Activated T-cell treated with anti-CD3 and anti-CD28 coated beads, Interleukin-2, amount 50 U/mL, for 72 hours (primary cell): ENCODE measurements around the gene CCT3. TPM values are rescaled to one million over a fixed set of nuclear protein-coding genes. Genes with fewer than 3 reads are reported as not detected.

Experiments used
- ATAC-seq, 2 donors: fragments of 150-1000 bp; cut with Tn5 transposase; replicated peaks in 1 of 2; 2 replicates each; pipeline ENCODE4 v1.10.0; 2021; ENCODE audit warnings: moderate library complexity in 2 of 2, mild to moderate bottlenecking in 1 of 2
- DNase-seq, 2 donors: peaks; one replicate each; pipeline ENCODE4 v3.0.0; 2021 to 2022; ENCODE audit warnings: mixed read lengths in 1 of 2
- H3K27ac Mint-ChIP-seq: one replicate; pipeline ENCODE4 v1.8.0; 2022; ENCODE audit warnings: mild to moderate bottlenecking, moderate library complexity, mixed read lengths
- H3K27me3 Mint-ChIP-seq: one replicate; pipeline ENCODE4 v1.8.0; 2022; ENCODE audit warnings: low read depth, mixed read lengths
- H3K36me3 Mint-ChIP-seq, 2 donors: one replicate each; pipeline ENCODE4 v1.8.0; 2022; ENCODE audit warnings: mixed read lengths in 2 of 2, mild to moderate bottlenecking in 1 of 2; ENCODE audit not compliant: insufficient read depth in 2 of 2
- H3K4me1 Mint-ChIP-seq: one replicate; pipeline ENCODE4 v1.8.0; 2022; ENCODE audit warnings: low read depth, mixed read lengths
- H3K4me3 Mint-ChIP-seq, 2 donors: one replicate each; pipeline ENCODE4 v1.8.0; 2022; ENCODE audit warnings: mild to moderate bottlenecking in 2 of 2, mixed read lengths in 2 of 2, moderate library complexity in 2 of 2
- H3K9me3 Mint-ChIP-seq, 2 donors: one replicate each; pipeline ENCODE4 v1.8.0; 2022; ENCODE audit warnings: mixed read lengths in 2 of 2
- total RNA-seq, 2 donors: library from RNA; stranded (reverse); gene quantifications; one replicate each; pipeline ENCODE4 v1.2.3, GENCODE V29; 2022

The CCT3 gene
- total RNA-seq, 2 donors from 2014 or later = 183 to 221 TPM

DNA sequence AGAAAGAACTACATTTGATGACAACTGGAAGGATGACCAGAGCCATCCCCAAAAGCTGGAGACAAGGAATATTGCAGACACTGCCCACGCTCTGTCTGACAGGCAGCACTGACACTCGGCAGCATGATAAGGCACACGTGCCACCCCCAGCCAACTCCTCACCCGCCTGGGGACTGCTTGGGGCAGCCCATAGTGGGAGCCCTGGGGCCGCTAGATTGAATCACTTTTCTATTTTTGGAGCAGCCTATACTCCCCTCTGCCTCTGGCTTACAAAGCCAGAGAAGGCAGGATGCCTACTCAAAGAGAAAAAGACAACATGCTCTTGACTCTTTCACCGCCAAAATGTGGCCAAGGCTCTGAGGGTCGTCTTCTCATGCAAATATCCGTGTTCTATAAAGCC, 56.8 kb downstream of the CCT3 start:
- DNase-seq (peak; percentile 66 to 72), ATAC-seq (peak; percentile 65 to 71)
- Mint-ChIP-seq H3K27ac (peak overlapping the region; percentile 99), H3K4me3 (peak overlapping the region; percentile 98 to 99), H3K4me1 (peaks cover 39% of the 10 kb centered on the region), H3K27me3 (no peaks in the 10 kb centered on the region), H3K9me3 (no peaks in the 10 kb centered on the region), H3K36me3 (peaks cover 11 to 29% of the 10 kb centered on the region in 2 donors)

DNA sequence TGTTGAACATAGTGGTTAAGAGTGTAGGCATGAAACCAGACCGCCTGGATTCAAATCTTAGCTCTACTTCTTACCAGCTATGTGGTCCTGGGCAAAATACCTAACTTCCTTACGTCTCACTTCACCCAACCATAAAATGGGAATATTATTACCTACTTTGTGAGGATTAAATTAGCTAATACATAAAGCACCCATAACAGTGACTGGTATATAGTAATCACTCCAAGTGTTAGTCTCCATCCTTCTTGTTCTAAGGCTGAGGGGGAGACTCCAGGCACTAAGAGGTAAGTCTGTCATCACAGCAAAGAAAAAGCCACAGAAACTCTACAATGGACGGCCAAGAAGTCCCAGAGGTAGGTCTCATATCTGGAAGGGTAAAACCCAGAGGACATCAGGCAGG, 58.3 kb downstream of the CCT3 start:
- Mint-ChIP-seq H3K27ac (no peak overlapping the region), H3K4me3 (no peak overlapping the region), H3K9me3 (no peaks in the 10 kb centered on the region), H3K27me3 (no peaks in the 10 kb centered on the region), H3K36me3 (peaks cover 11 to 34% of the 10 kb centered on the region in 2 donors), H3K4me1 (peaks cover 39% of the 10 kb centered on the region)
- ATAC-seq = no peak
- no peak for DNase-seq

DNA sequence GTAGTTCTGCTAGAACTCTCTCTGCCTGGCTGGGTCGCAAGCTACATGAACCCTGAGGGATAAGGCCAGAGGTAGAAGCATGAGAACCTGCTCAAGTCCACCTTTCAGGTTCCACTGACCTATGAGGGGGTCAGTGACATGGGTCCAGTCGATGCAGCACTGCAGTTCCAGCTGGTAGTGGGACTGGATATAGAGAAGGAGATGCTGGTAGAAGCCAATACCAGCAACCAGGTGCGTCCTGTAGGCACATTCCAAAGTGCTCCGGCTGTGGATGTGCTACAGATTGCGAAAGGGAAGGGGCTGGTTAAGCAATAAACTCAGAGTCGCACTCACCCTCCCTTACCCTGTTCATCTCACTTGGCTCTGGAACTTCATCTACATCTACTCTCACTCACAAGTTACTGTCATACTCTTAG, 61.1 kb downstream of the CCT3 start:
- Mint-ChIP-seq H3K4me1 (peaks cover 22% of the 10 kb centered on the region), H3K27ac (no peak overlapping the region), H3K9me3 (no peaks in the 10 kb centered on the region), H3K36me3 (peaks cover 12 to 46% of the 10 kb centered on the region in 2 donors), H3K27me3 (no peaks in the 10 kb centered on the region), H3K4me3 (no peak overlapping the region)
- ATAC-seq (no peak), DNase-seq (no peak)

DNA sequence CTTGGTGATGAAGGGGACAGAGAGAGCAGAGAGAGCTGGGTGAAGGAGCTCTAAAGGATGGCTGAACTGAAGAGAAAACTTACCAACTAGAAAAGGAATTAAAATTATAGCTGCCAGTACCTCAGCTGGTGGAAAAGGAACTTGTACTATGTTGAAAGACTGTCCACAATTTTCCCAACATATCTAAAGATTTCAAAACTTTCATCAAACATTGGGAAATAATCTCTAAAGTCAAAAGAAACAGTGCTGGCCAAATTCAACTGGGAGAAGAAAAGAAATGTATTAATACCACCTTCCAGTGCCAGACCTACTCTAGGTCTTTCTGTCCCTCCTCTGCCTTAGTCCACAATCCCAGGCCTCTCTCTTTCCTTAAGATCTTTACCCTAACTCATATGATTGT, 61.6 kb downstream of the CCT3 start:
- H3K36me3 Mint-ChIP-seq = peaks cover 12 to 46% of the 10 kb centered on the region in 2 donors
- H3K9me3 Mint-ChIP-seq = no peaks in the 10 kb centered on the region
- H3K4me1 Mint-ChIP-seq = peaks cover 20% of the 10 kb centered on the region
- no peaks in the 10 kb centered on the region for H3K27me3 Mint-ChIP-seq
- DNase-seq (no peak), ATAC-seq (no peak)
- no peak overlapping the region for H3K27ac Mint-ChIP-seq
- no peak overlapping the region for H3K4me3 Mint-ChIP-seq

DNA sequence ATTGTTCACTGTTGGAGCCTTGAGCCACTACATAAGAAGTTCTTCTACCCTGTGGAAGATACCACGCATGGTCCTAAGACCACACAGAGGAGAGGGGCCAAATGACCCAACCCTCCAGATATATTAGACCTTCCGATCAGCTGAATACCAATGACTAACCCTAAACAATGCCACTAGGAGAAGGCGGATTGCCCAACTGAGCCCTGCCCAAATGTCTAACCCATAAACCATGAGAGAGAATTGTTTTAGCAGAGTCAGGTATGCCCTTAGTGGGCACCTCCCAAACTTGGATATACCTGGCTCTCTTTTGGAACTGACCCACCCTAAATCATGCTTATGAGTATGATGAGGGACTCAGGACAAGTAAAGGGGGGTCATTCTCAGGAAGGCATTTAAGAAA, 67.8 kb downstream of the CCT3 start:
- Mint-ChIP-seq H3K4me1 (no peaks in the 10 kb centered on the region), H3K27ac (no peak overlapping the region), H3K36me3 (peaks cover 13 to 46% of the 10 kb centered on the region in 2 donors), H3K27me3 (no peaks in the 10 kb centered on the region), H3K4me3 (no peak overlapping the region), H3K9me3 (no peaks in the 10 kb centered on the region)
- DNase-seq (no peak), ATAC-seq (no peak)

DNA sequence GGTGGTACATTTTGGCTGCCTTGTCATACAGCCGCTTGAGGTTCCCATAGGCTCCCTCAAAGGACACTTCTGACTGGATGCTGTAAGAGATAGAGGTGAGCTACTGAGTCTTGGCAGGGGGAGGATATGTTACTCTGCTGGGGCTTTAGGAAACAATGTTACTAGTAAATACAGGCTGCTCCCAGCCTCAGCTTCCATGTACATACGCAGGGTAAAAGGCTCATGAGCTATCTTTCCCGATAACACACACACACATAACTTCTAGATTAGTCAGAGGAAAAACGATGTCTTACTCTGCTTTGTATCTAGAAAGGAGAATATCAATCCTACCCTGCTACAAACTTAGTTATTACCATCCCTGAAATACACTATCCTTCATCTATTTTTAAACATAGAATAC, 69.8 kb downstream of the CCT3 start:
- ATAC-seq (no peak), DNase-seq (no peak)
- no peaks in the 10 kb centered on the region for H3K27me3 Mint-ChIP-seq
- H3K27ac Mint-ChIP-seq = no peak overlapping the region
- peaks cover 19 to 44% of the 10 kb centered on the region in 2 donors for H3K36me3 Mint-ChIP-seq
- H3K4me1 Mint-ChIP-seq = no peaks in the 10 kb centered on the region
- no peak overlapping the region for H3K4me3 Mint-ChIP-seq
- no peaks in the 10 kb centered on the region for H3K9me3 Mint-ChIP-seq

DNA sequence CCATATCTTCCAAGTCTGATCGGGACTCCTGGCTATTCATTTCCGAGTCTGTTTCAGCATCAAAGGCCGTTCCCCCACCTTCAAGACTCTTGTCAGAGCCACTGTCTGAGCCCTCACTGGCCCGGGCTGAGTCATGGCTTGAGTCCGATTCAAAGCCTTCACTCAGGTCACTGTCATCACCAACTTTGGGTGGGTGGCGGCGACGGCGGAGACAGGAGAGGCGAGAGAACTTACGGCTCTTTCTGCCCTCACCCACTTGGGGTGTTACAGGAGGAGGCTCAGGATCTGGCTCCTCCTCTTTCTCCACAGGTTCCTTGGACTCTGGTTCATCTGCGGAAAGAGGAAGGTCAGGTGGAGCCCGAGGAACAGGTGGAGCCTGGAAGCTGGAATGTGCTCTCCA, 72.0 kb downstream of the CCT3 start:
- no peak for ATAC-seq
- Mint-ChIP-seq H3K4me3 (no peak overlapping the region), H3K27ac (no peak overlapping the region), H3K9me3 (no peaks in the 10 kb centered on the region), H3K27me3 (no peaks in the 10 kb centered on the region), H3K4me1 (no peaks in the 10 kb centered on the region), H3K36me3 (peaks cover 17 to 43% of the 10 kb centered on the region in 2 donors)
- no peak for DNase-seq

DNA sequence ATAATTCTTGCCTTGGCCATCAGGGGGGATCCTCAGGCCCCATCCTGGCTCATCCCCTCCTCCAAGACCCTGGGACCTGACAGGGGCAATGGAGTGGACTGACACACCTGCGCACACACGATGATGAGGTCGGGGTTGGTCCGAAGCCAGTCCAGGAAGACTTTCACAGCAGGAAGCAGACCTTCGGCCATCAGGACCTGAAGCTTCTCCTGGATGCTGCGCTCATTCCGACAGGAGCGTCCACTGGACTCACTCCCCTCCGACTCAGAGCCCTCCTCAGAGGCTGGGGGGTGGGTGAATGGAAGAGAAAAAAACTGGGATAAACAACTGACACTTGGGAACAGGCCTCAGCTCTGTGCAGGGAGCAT, 74.8 kb downstream of the CCT3 start:
- Mint-ChIP-seq H3K9me3 (no peaks in the 10 kb centered on the region), H3K4me3 (no peak overlapping the region), H3K36me3 (peaks cover 22 to 51% of the 10 kb centered on the region in 2 donors), H3K27ac (no peak overlapping the region), H3K27me3 (no peaks in the 10 kb centered on the region), H3K4me1 (no peaks in the 10 kb centered on the region)
- no peak for ATAC-seq
- no peak for DNase-seq

DNA sequence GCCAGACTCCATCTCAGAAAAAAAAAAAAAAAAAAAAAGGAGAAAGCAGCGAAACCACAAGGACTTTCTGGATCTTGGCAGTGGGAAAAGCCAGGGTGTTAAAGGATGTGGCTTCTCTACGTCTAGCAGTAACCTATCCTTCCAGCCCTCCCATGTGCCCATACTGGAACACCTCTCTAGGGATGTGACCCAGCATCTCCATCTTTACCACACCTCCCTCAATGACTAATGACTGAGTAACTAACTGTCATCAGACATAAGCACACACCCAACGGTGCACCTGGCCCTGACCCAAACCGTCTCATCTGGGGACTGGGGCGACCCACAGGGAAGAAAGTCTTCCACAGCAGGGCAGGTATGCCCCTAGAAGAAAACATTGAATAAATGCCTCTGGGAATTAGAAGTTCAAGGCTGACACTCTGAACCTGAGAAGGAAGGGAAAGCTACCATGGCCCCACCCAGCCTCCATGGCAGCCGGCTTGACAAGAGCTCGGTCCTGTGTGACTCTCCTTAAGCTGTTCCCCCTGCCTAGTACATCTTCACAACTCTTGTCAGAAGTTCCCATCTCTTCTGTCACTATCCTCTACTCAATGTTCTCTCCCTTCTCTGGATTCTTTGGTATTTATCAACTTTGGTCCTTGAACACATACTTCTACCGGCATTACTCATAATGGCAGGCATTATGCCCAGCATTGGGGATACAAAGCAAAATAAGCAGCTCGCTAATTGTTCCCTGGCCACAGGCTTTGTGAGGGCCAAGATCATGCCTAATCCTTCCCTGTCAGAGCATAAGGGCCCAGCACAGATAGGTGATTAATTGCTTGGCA, 75.4 kb downstream of the CCT3 start:
- Mint-ChIP-seq H3K27ac (peak overlapping the region; percentile 3), H3K4me3 (no peak overlapping the region), H3K36me3 (peaks cover 22 to 53% of the 10 kb centered on the region in 2 donors), H3K27me3 (no peaks in the 10 kb centered on the region), H3K4me1 (no peaks in the 10 kb centered on the region), H3K9me3 (no peaks in the 10 kb centered on the region)
- ATAC-seq = peak; percentile 72 to 74
- no peak for DNase-seq

DNA sequence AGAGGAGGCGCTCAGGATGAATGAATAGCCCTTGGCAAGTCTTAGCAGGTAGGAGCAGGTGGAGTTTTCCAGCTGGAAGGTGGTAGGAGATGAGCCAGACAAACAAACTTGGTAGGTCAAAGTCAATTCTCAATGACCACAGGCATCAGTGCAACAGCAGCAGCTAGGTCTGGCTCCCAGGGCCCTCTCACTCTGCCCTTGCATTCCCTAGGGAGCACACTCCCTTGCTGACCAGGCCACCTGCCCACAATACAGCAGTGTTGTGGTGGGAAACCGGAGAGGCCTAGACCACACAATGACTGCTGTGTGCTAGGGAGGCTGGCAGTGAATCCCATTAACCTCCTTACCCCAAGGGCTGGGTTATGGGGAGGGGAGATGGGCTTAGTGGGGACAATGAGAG, 77.2 kb downstream of the CCT3 start:
- Mint-ChIP-seq H3K36me3 (peaks cover 17 to 39% of the 10 kb centered on the region in 2 donors), H3K4me1 (no peaks in the 10 kb centered on the region), H3K27me3 (no peaks in the 10 kb centered on the region), H3K4me3 (no peak overlapping the region), H3K27ac (no peak overlapping the region), H3K9me3 (no peaks in the 10 kb centered on the region)
- ATAC-seq (no peak), DNase-seq (no peak)

DNA sequence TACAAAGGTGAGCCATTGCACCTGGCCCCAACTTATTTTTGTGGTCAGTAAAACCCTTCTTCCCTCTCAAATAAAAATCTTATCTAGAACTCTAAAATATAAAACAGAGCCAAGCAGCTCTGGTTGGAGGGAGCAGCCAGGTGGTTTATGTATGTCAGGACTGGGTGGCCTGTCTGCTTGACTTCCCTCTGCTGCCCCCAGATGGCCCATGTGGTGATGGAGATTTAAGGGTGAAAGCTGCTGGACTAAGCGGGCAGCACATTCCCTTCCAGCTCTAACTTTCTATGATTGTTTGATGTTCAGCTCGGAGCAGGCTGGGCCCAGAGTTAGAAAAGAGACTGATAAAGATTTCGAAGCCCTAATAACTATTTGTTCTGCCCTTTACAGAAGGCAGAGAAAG, 78.3 kb downstream of the CCT3 start:
- no peak for DNase-seq
- Mint-ChIP-seq H3K9me3 (no peaks in the 10 kb centered on the region), H3K36me3 (peaks cover 14 to 31% of the 10 kb centered on the region in 2 donors), H3K27me3 (no peaks in the 10 kb centered on the region), H3K4me3 (no peak overlapping the region), H3K4me1 (no peaks in the 10 kb centered on the region), H3K27ac (peak overlapping the region; percentile 44)
- ATAC-seq = no peak

Other genes with a start within 250 kb of the CCT3 start
- gene LMNA, start 223.6 kb downstream of the CCT3 start, total RNA-seq = 100 to 1,000 TPM; 125 to 159 TPM
- 10 to 100 TPM; 63.7 to 80.3 TPM for gene SEMA4A, start 184.7 kb downstream of the CCT3 start, total RNA-seq
- gene SLC25A44, start 144.2 kb downstream of the CCT3 start, total RNA-seq = 10 to 100 TPM; 52.3 to 71.0 TPM
- 100 to 1,000 TPM; 122 to 127 TPM for gene PMF1, start 125.3 kb downstream of the CCT3 start, total RNA-seq
- gene BGLAP, start 96.1 kb downstream of the CCT3 start, total RNA-seq = 1 to 10 TPM; 6.8 to 7.4 TPM
- 10 to 100 TPM in 1 of 2 donors, 1 to 10 TPM in 1; 9.6 to 10.4 TPM for gene PAQR6, start 90.2 kb downstream of the CCT3 start, total RNA-seq
- gene SMG5, start 55.5 kb downstream of the CCT3 start, total RNA-seq = 10 to 100 TPM; 77.0 to 79.7 TPM
- gene TMEM79, start 54.0 kb downstream of the CCT3 start, total RNA-seq = 10 to 100 TPM; 18.7 to 23.9 TPM
- 10 to 100 TPM; 14.9 to 19.0 TPM for gene GLMP, start 42.6 kb downstream of the CCT3 start, total RNA-seq
- gene VHLL, start 39.0 kb downstream of the CCT3 start, total RNA-seq = under 1 TPM; 0.65 to 0.91 TPM
- gene TSACC, start 234 bp upstream of the CCT3 start, total RNA-seq = under 1 TPM in 1 of 2 donors, not detected in 1; 0.94 TPM
- gene RHBG, start 30.9 kb upstream of the CCT3 start, total RNA-seq = not detected
- 10 to 100 TPM; 73.3 to 86.8 TPM for gene MEF2D, start 162.5 kb upstream of the CCT3 start, total RNA-seq
- 10 to 100 TPM; 13.6 to 22.5 TPM for gene IQGAP3, start 234.3 kb upstream of the CCT3 start, total RNA-seq
- gene TTC24, start 241.4 kb upstream of the CCT3 start, total RNA-seq = 10 to 100 TPM; 14.7 to 17.4 TPM